Activated CD4-positive, alpha-beta T cell treated with anti-CD3 and anti-CD28 coated beads, Interleukin-2, Interleukin-4, amounts not matched to agents 100 ng/mL and 50 ng/mL, durations not matched to agents 16 hours and 8 hours (primary cell): ENCODE results near the gene OR52E4.

Experiments used
- DNase-seq: peaks from one replicate; pipeline ENCODE4 v3.0.0-alpha.2; 2020; ENCODE audit warnings: low spot score

Gene OR52E4

GRCh38 chr11:5880329-5880728 is at the start of gene OR52E4:
OR52E4 (plus strand) TSS chr11:5880629; CDS start chr11:5884293, 3,664 bp downstream.
- no peak for DNase-seq

DNA sequence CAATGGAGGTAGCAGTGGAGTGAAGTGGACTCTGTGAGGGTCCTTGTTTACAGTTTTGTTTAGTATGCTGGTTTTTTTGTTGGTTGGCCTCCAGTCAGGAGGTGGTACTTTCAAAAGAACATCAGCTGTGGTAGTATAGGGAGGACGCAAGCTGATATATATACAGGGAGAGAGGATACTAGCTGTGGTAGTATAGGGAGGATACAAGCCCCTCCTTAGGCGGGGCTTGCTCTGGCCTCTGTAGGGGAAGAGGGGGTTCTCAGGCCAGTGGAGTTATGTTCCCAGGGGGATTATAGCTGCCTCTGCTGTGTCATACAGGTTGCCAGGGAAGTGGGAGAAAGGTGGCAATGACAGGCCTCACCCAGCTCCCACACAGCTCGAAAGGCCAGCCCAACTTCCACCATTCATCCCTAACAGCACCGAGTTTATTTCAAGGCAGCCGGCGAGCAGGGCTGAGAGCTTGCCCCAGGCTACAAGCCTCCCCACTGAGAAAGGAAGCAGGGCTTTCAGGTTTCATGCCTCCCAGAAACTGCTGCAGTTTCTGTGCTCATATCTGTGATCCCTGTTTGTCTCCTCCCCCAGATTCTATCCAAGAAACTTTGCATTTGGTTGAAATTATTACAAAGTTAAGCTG is 49.1 kb upstream of the OR52E4 start:
- no peak for DNase-seq

GRCh38 chr11:5833446-5833845 is 47.0 kb upstream of the OR52E4 start:
- DNase-seq = no peak

GRCh38 chr11:5837695-5838094 is 42.7 kb upstream of the OR52E4 start:
- DNase-seq = no peak

GRCh38 chr11:5841797-5842196 is 38.6 kb upstream of the OR52E4 start, which contains the start of gene OR52E6:
OR52E6 (minus strand) TSS chr11:5841897; CDS start chr11:5841897, 0 bp downstream.
- DNase-seq = no peak

DNA sequence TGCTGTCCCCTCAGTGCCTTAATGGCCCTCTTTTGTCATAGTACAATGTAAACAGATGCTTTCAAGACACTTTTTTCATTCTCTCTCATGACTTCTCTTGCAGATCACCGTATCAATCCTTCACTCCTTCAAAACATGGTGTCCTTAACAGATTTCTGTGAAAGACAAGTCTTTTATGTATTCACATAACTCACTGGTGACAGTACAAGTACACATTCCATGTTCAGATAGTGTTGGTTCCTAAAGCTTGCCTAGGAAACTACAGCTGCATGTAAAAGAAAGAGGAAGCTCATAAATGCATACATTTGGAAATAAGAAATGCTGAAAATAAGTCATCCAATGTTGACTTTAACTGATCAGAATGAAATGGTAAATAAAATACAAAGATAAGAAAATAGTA is 33.7 kb upstream of the OR52E4 start:
- no peak for DNase-seq

- DNase-seq = no peak
Measured at GRCh38 chr11:5847711-5848110, 32.7 kb upstream of the OR52E4 start.

DNA sequence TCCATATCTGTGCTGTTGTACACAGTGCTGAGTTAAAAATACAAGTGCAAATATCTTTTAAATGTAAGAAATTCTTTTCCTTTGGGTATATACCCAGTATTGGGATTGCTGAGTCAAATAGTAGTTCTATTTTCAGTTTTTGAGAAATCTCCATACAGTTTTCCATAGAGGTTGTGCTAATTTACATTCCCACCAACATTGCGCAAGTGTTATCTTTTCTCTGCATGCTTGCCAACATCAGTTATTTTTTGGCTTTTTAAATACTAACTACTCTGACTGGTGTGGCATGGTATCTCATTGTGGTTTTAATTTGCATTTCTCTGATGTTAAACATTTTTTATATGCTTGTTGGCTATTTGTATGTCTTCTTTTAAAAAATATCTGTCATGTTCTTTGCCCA is 29.4 kb upstream of the OR52E4 start:
- no peak for DNase-seq

DNA sequence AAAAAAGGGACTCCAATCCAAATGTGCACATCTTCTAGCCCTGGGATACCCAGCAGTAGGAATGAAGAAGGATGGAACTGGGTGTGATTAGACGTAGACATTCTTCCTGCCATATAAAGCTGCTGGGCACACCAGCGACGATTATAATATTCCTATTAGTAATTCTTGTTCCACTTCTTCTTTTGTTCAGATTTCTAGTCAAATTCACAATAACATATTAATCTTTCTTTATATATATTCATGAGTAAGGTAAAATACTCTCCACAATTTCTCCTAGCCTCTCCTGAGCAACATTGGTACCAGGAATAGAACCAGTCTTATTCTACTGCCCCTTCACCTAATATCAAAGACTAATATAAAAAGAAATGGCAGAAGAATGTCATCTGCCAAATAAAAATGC is 22.8 kb upstream of the OR52E4 start, which contains the start of gene OR52E8:
Gene OR52E8 (minus strand): TSS at position 101 of the 400 bp plus-strand sequence. CDS start 0 bp downstream, at position 101.
- no peak for DNase-seq

DNA sequence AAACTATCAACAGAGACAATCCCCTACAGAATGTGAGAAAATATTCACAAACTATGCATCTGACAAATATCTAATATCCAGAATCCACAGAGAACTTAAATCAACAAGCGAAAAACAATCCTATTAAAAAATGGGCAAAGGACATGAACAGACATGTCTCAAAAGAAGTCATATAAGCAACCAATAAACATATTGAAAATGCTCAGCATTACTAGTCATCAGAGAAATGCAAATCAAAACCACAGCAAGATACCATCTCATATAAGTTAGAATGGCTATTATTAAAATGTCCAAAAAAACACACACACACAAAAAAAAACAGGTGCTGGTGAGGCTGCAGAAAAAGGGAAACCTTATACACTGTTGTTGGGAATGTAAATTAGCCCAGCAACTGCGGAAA is 14.6 kb upstream of the OR52E4 start:
- no peak for DNase-seq

- no peak for DNase-seq
Measured at GRCh38 chr11:5878564-5878963, 1.9 kb upstream of the OR52E4 start.

- no peak for DNase-seq
Measured at GRCh38 chr11:5881756-5882155, 1.3 kb downstream of the OR52E4 start.

GRCh38 chr11:5887172-5887571 is 6.7 kb downstream of the OR52E4 start:
- no peak for DNase-seq

DNA sequence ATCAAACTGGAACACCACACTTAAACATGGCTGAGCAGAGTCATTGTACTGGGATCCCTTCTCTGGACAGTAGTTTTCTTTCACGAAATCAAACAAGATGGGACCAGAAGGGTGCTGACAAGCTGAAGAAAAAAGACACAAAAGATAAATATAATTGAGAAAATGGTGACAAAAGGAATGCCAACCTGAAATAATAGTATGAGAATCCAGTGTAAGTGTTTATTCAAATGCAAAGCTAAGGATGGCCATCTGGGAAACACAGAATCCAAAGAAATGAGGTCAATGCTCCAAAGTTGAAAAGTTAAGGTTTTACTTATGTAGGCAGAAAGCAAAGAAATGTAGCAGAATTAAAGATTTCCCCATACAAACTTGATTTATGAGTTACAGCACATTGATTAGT is 7.2 kb downstream of the OR52E4 start:
- DNase-seq = no peak

DNA sequence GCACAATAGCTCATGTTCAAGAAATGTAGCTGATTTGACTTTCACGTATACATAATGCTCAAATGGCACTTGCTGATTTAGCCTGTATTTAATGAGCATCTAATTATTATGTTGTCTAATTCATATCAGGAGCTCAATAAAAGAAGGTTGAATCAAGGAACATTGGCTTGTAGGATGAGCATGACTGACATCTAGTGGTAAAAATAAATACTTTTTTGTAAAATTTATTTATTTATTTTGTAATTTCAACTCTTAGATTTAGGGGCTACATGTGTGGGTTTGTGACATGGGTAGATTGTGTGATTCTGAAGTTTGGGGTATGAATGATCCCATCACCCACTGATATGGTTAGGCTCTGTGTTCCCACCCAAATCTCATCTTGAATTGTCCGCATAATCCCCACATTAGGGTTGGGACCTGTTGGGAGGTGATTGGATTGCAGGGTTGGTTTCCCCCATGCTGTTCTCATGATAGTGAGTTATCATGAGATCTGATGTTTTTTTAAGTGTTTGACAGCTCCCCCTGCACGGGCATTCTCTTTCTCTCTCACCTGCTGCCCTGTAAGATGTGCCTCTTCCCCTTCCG is 10.9 kb downstream of the OR52E4 start:
- no peak for DNase-seq

GRCh38 chr11:5892908-5893307 is 12.5 kb downstream of the OR52E4 start, which contains the start of gene OR52E5:
OR52E5 (plus strand) TSS chr11:5893208; CDS start chr11:5900777, 7,569 bp downstream.
- DNase-seq = no peak

GRCh38 chr11:5899534-5899933 is 19.1 kb downstream of the OR52E4 start:
- DNase-seq = no peak

GRCh38 chr11:5910540-5910939 is 30.1 kb downstream of the OR52E4 start:
- DNase-seq = no peak

DNA sequence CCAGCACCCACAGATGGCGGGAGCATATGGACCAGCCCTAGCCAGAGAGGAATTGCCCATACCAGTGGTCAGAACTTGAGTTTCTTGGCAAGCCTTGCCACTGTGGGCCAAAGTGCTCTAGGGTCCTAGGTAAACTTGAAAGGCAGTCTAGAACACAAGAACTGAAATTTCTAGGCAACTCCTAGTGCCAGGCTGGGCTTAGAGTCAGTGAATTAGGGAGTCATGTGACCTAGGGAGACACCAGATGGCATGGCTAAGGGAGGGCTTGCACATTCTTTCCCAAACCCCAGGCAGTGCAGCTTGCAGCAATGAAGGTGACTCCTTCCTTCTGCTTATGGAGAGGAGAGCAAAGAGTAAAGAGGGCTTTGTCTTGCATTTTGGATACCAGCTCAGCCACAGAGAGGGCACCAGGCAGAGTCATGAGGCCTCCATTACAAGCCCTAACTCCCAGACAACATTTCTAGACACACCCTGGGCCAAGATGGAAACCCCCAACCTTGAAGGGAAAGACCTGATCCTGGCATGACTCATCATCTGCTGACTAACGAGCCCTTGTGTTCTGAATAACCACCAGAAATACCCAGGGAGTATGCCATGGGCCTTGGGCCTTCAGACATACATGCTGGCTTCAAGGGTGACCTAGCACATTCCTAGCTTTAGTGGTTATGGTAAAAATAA is 42.5 kb downstream of the OR52E4 start:
- peak; percentile 68 for DNase-seq

- no peak for DNase-seq
Measured at GRCh38 chr11:5923427-5923776, 43.0 kb downstream of the OR52E4 start.

DNA sequence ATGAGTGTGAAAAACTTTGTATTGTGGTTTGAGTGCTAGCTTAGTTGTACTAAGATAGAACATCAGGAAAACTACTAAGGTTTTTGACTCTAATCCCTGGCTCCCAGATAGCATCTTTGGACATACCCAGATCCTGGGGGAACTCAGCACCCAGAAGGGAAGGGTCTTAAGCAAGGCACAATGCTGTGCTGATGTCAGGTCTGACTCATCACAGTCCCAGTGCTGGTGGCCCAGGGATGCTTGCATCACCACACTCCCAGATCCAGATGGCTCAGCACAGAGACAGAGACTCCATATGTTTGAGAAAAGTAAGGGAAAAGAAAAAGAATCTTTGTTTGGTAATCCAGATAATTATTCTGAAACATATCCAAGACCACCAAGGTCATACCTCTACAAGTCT is 43.4 kb downstream of the OR52E4 start:
- DNase-seq = no peak

GRCh38 chr11:5928271-5928670 is 47.8 kb downstream of the OR52E4 start:
- no peak for DNase-seq

DNA sequence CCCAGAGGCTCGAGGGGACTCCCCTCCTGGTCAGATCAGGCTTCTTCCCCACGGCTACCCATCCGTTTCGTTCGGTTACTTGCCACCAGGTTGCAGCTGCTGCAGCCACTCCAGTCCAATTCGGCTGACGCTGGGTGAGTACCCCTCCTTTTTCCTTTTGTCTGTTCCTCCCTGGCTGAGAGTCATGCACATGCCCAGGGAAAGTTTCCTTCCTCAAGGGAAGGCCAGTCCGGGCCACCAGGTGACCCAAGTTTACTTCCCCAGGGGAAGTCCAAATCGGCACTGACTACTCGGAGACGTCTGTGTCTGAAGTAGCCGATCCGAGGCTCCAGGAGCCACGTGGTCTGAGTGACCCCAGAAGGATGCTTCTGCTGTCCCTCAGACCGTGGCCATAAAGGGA is 48.4 kb downstream of the OR52E4 start:
- DNase-seq = no peak
